ENCODE measurements around the gene C16orf78.
A peak's percentile ranks its signal among the peaks of the same experiment; 100 is the strongest.

The C16orf78 gene

DNA sequence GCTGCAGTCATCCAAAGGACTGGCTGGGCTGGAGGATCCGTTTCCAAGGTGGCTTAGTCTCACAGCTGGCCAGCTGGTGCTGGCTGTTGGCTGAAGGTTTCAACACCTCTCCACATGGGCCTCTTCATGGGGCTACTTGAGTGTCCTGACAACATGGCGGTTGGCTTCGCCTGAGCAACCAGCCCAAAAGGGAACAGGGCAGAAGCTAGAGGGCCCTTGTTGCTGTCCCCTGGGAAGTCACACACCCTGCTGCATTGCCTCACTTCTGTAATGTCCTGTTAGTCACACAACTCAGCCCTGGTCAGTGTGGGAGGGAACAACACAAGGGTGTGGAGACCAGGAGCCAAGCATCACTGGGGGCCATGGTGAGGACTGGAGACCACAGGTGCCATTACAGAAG is 36.6 kb downstream of the C16orf78 start:
- ATAC-seq (replicated peaks; ENCODE audit: extremely low read depth, poor library complexity, severe bottlenecking) = no peak
- peaks cover 9% of the 10 kb centered on the region for H3K27me3 Mint-ChIP-seq
- no peaks in the 10 kb centered on the region for H3K36me3 Mint-ChIP-seq (ENCODE audit: insufficient read depth)
- no peaks in the 10 kb centered on the region for H3K9me3 Mint-ChIP-seq
- H3K27ac Mint-ChIP-seq (ENCODE audit: low read depth) = peak overlapping the region; percentile 22
- no peak for DNase-seq (ENCODE audit: low spot score in 2 of 2)
- no peak overlapping the region for H3K4me3 Mint-ChIP-seq
- H3K4me1 Mint-ChIP-seq = no peaks in the 10 kb centered on the region

GRCh38 chr16:49411121-49411970 is 37.7 kb downstream of the C16orf78 start:
- Mint-ChIP-seq H3K36me3 (ENCODE audit: insufficient read depth) (no peaks in the 10 kb centered on the region), H3K4me1 (no peaks in the 10 kb centered on the region), H3K9me3 (no peaks in the 10 kb centered on the region), H3K4me3 (no peak overlapping the region), H3K27ac (ENCODE audit: low read depth) (no peak overlapping the region), H3K27me3 (peaks cover 9% of the 10 kb centered on the region)
- no peak for DNase-seq (ENCODE audit: low spot score in 2 of 2)
- ATAC-seq (replicated peaks; ENCODE audit: extremely low read depth, poor library complexity, severe bottlenecking) = no peak

- Mint-ChIP-seq H3K4me1 (peaks cover 6% of the 10 kb centered on the region), H3K27ac (ENCODE audit: low read depth) (no peak overlapping the region), H3K4me3 (no peak overlapping the region), H3K9me3 (no peaks in the 10 kb centered on the region), H3K36me3 (ENCODE audit: insufficient read depth) (no peaks in the 10 kb centered on the region), H3K27me3 (peaks cover 9% of the 10 kb centered on the region)
- DNase-seq (ENCODE audit: low spot score in 2 of 2) (no peak), ATAC-seq (replicated peaks; ENCODE audit: extremely low read depth, poor library complexity, severe bottlenecking) (no peak)
These were observed 41.1 kb downstream of the C16orf78 start for GRCh38 chr16:49414671-49415070.

- peaks cover 11% of the 10 kb centered on the region for H3K4me1 Mint-ChIP-seq
- no peaks in the 10 kb centered on the region for H3K36me3 Mint-ChIP-seq (ENCODE audit: insufficient read depth)
- H3K9me3 Mint-ChIP-seq = no peaks in the 10 kb centered on the region
- no peak for DNase-seq (ENCODE audit: low spot score in 2 of 2)
- ATAC-seq (replicated peaks; ENCODE audit: extremely low read depth, poor library complexity, severe bottlenecking) = no peak
- peaks cover 9% of the 10 kb centered on the region for H3K27me3 Mint-ChIP-seq
- no peak overlapping the region for H3K4me3 Mint-ChIP-seq
- no peak overlapping the region for H3K27ac Mint-ChIP-seq (ENCODE audit: low read depth)
These were observed 41.5 kb downstream of the C16orf78 start for GRCh38 chr16:49415083-49415482.

DNA sequence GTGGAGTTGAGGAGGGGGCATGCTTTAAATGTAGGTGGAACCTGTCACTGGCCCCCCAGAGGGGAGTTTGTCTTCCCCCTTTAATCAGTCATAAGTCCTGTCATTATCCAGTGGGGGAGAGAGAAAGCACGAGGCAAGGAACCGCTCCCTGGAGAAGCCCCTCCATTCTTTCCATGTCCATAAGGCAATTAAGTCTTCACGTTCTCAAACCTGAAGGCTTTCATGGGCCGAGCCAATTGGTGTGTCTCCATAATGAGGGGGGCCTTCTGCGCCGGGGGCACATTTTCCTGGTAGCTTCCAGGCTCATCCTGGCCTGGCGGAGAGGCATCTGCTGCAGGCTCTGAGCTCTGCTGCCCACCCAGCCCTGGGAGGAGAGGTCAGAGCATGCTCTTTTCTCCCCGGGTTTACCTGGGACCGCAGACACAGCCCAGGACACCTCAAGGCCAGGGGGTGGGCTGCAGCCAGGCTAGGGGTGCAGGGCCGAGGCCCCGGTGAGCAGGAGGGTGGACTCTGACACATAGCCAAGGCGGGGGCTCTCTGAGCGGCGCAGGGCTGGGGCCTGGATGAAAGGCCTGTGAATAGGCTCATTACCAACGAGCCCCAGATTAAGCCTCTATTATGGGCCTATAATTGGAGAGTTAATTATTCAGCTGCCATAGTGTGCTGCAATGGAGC is 42.5 kb downstream of the C16orf78 start:
- Mint-ChIP-seq H3K27ac (ENCODE audit: low read depth) (no peak overlapping the region), H3K27me3 (peaks cover 9% of the 10 kb centered on the region), H3K36me3 (ENCODE audit: insufficient read depth) (no peaks in the 10 kb centered on the region), H3K4me3 (no peak overlapping the region), H3K9me3 (no peaks in the 10 kb centered on the region), H3K4me1 (peaks cover 13% of the 10 kb centered on the region)
- DNase-seq (ENCODE audit: low spot score in 2 of 2) (no peak), ATAC-seq (replicated peaks; ENCODE audit: extremely low read depth, poor library complexity, severe bottlenecking) (no peak)

- no peaks in the 10 kb centered on the region for H3K9me3 Mint-ChIP-seq
- peaks cover 9% of the 10 kb centered on the region for H3K27me3 Mint-ChIP-seq
- no peaks in the 10 kb centered on the region for H3K36me3 Mint-ChIP-seq (ENCODE audit: insufficient read depth)
- ATAC-seq (replicated peaks; ENCODE audit: extremely low read depth, poor library complexity, severe bottlenecking) (no peak), DNase-seq (ENCODE audit: low spot score in 2 of 2) (no peak)
- H3K27ac Mint-ChIP-seq (ENCODE audit: low read depth) = no peak overlapping the region
- H3K4me1 Mint-ChIP-seq = peaks cover 13% of the 10 kb centered on the region
- H3K4me3 Mint-ChIP-seq = no peak overlapping the region
These were observed 43.8 kb downstream of the C16orf78 start for GRCh38 chr16:49417354-49417753.

- no peaks in the 10 kb centered on the region for H3K36me3 Mint-ChIP-seq (ENCODE audit: insufficient read depth)
- H3K27ac Mint-ChIP-seq (ENCODE audit: low read depth) = no peak overlapping the region
- peaks cover 13% of the 10 kb centered on the region for H3K4me1 Mint-ChIP-seq
- no peaks in the 10 kb centered on the region for H3K9me3 Mint-ChIP-seq
- no peak overlapping the region for H3K4me3 Mint-ChIP-seq
- ATAC-seq (replicated peaks; ENCODE audit: extremely low read depth, poor library complexity, severe bottlenecking) (no peak), DNase-seq (ENCODE audit: low spot score in 2 of 2) (no peak)
- peaks cover 14% of the 10 kb centered on the region for H3K27me3 Mint-ChIP-seq
These were observed 45.4 kb downstream of the C16orf78 start for GRCh38 chr16:49419006-49419405.

DNA sequence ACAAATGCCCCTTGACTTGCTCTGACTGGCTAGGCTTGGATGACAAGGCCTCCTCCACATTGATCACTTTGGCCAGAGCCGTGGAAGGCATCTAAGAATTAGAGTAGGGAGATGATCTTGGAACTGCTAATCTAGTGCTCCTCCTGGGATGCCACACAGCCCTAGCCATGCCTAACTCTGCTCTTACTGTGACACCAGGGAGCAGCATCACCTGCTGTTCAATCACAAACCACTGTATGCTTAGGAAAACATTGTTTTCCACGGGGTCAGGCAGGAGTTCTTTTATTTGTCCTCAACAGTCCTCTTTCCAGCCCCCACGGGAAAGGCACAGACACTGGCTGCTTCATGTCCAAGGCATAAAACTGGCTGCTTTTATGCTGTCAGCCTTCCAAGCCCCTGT is 46.3 kb downstream of the C16orf78 start:
- no peaks in the 10 kb centered on the region for H3K36me3 Mint-ChIP-seq (ENCODE audit: insufficient read depth)
- H3K27me3 Mint-ChIP-seq = peaks cover 17% of the 10 kb centered on the region
- H3K27ac Mint-ChIP-seq (ENCODE audit: low read depth) = no peak overlapping the region
- no peak for DNase-seq (ENCODE audit: low spot score in 2 of 2)
- no peaks in the 10 kb centered on the region for H3K9me3 Mint-ChIP-seq
- H3K4me1 Mint-ChIP-seq = peaks cover 13% of the 10 kb centered on the region
- H3K4me3 Mint-ChIP-seq = no peak overlapping the region
- ATAC-seq (replicated peaks; ENCODE audit: extremely low read depth, poor library complexity, severe bottlenecking) = no peak

DNA sequence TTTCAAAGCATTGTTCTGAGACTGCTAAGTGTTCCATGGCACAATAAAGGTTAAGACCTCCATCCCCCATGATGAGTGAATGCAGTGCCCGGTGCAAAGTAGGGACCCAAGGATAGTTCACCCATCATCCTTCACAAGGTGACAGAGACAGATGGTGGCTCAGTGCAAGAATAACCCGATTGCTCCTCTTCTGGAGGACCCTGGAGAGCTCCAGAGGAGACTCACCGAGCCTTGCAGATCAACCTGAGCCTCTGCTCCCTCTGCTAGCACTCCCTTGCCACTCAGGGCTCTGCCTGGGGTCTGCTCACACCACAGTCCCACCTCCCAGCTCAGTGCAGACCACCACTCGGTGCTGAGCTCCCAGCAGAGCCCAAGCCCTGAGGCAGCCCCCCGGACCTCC is 49.3 kb downstream of the C16orf78 start:
- Mint-ChIP-seq H3K4me1 (peaks cover 13% of the 10 kb centered on the region), H3K27ac (ENCODE audit: low read depth) (no peak overlapping the region)

DNA sequence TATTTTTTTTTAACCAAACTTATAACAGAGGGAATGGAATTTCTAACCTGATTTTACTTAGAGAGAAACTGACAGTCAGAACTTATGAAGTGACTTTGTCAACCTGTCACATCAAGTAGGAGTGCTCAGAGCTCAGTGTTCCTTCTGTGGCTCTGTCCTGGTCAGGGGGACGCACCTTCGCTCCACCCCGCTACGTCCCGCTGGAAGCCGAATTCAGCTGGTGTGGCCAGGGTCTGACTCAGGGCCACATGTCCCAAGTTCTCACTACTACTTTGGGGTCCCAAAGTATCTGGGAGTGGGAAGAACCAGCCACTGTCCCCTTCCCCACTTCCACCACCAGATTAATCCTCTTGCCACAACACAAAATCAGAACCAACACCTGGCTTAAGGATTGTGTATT is 51.4 kb downstream of the C16orf78 start:
- H3K4me1 Mint-ChIP-seq = peaks cover 3% of the 10 kb centered on the region
- H3K27ac Mint-ChIP-seq (ENCODE audit: low read depth) = no peak overlapping the region
- no peaks in the 10 kb centered on the region for H3K36me3 Mint-ChIP-seq (ENCODE audit: insufficient read depth)
- H3K9me3 Mint-ChIP-seq = no peaks in the 10 kb centered on the region
- DNase-seq (ENCODE audit: low spot score in 2 of 2) = no peak
- ATAC-seq (replicated peaks; ENCODE audit: extremely low read depth, poor library complexity, severe bottlenecking) = no peak
- peaks cover 17% of the 10 kb centered on the region for H3K27me3 Mint-ChIP-seq
- H3K4me3 Mint-ChIP-seq = no peak overlapping the region

More for the DNA sequence above, 49.3 kb downstream of the C16orf78 start:
- Mint-ChIP-seq H3K27me3 (peaks cover 17% of the 10 kb centered on the region), H3K4me3 (no peak overlapping the region), H3K9me3 (no peaks in the 10 kb centered on the region), H3K36me3 (ENCODE audit: insufficient read depth) (no peaks in the 10 kb centered on the region)
- DNase-seq (ENCODE audit: low spot score in 2 of 2) (no peak), ATAC-seq (replicated peaks; ENCODE audit: extremely low read depth, poor library complexity, severe bottlenecking) (no peak)

DNA sequence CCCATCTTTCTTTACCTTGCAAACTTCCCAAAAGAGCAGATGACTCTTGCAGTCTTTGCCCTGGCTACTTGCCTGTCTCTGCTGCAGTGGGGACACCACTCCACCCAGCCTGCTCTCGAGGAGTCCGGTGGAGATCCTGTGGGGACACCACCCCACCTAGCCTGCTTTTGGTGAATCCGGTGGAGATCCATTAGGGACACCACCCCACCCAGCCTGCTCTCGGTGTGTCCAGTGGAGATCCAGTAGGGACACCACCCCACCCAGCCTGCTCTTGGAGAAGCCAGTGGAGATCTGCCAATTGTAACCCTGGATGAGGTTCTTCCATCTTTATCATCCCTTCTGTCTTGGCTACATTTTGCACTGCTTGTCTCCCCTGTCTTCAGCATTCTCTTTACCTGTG is 54.2 kb downstream of the C16orf78 start:
- peaks cover 27% of the 10 kb centered on the region for H3K27me3 Mint-ChIP-seq
- no peak overlapping the region for H3K4me3 Mint-ChIP-seq
- no peaks in the 10 kb centered on the region for H3K4me1 Mint-ChIP-seq
- H3K36me3 Mint-ChIP-seq (ENCODE audit: insufficient read depth) = no peaks in the 10 kb centered on the region
- no peaks in the 10 kb centered on the region for H3K9me3 Mint-ChIP-seq
- no peak overlapping the region for H3K27ac Mint-ChIP-seq (ENCODE audit: low read depth)
- ATAC-seq (replicated peaks; ENCODE audit: extremely low read depth, poor library complexity, severe bottlenecking) (no peak), DNase-seq (ENCODE audit: low spot score in 2 of 2) (no peak)

DNA sequence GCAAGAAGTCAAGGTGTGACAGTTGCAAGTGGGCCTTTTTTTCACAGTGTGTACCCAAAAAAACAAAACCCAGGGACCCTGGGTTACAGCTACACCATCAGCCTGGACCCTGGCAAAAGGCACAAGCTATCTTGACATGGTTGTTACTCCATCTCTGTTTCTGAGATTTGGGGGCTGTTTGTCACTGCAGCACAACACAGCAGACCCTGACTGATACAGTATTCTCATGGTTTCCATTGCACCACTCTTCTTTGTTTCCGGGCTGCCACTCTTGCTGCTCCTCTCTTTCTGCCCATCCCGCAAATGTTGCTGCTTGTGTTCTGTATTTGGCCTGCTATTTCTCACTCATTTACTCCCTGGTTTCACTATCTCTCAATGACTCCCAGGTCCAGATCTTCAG is 55.2 kb downstream of the C16orf78 start:
- DNase-seq (ENCODE audit: low spot score in 2 of 2) (no peak), ATAC-seq (replicated peaks; ENCODE audit: extremely low read depth, poor library complexity, severe bottlenecking) (no peak)
- no peak overlapping the region for H3K27ac Mint-ChIP-seq (ENCODE audit: low read depth)
- H3K4me1 Mint-ChIP-seq = no peaks in the 10 kb centered on the region
- no peak overlapping the region for H3K4me3 Mint-ChIP-seq
- H3K27me3 Mint-ChIP-seq = peaks cover 23% of the 10 kb centered on the region
- no peaks in the 10 kb centered on the region for H3K9me3 Mint-ChIP-seq
- no peaks in the 10 kb centered on the region for H3K36me3 Mint-ChIP-seq (ENCODE audit: insufficient read depth)

GRCh38 chr16:49431040-49431439 is 57.4 kb downstream of the C16orf78 start:
- DNase-seq (ENCODE audit: low spot score in 2 of 2) = no peak

More at GRCh38 chr16:49431040-49431439, 57.4 kb downstream of the C16orf78 start:
- no peaks in the 10 kb centered on the region for H3K9me3 Mint-ChIP-seq
- no peaks in the 10 kb centered on the region for H3K36me3 Mint-ChIP-seq (ENCODE audit: insufficient read depth)
- H3K4me1 Mint-ChIP-seq = no peaks in the 10 kb centered on the region
- no peak overlapping the region for H3K4me3 Mint-ChIP-seq
- H3K27me3 Mint-ChIP-seq = peaks cover 22% of the 10 kb centered on the region
- no peak overlapping the region for H3K27ac Mint-ChIP-seq (ENCODE audit: low read depth)
- ATAC-seq (replicated peaks; ENCODE audit: extremely low read depth, poor library complexity, severe bottlenecking) = no peak
